Karpas-422 (cell line): Measurements from ENCODE around the gene CAPN5. TPM values are rescaled to one million over a fixed set of nuclear protein-coding genes. Genes with fewer than 3 reads are reported as not detected.

Source experiments
- DNase-seq: peaks from one replicate; pipeline ENCODE4 v3.0.0-alpha.2; 2015
- H2AFZ ChIP-seq: fragments of 200-600 bp; sonication (generic); 2 replicates; pipeline ENCODE4 v1.6.1; 2014; ENCODE audit warnings: antibody characterized with exemption, low read length, mixed read lengths
- H3K27ac ChIP-seq: fragments of 200-600 bp; sonication (generic); 2 replicates; pipeline ENCODE4 v1.5.1; 2014; ENCODE audit warnings: mild to moderate bottlenecking, low read length, moderate library complexity
- H3K27me3 ChIP-seq: fragments of 200-600 bp; sonication (generic); 2 replicates; pipeline ENCODE4 v1.6.1; 2014; ENCODE audit warnings: low read length, mixed read lengths
- H3K36me3 ChIP-seq: fragments of 200-600 bp; sonication (generic); 2 replicates; pipeline ENCODE4 v1.6.1; 2014; ENCODE audit warnings: low read length, mixed read lengths; ENCODE audit not compliant: insufficient read depth
- H3K4me1 ChIP-seq: fragments of 200-600 bp; sonication (generic); 2 replicates; pipeline ENCODE4 v1.6.1; 2014; ENCODE audit warnings: mild to moderate bottlenecking, low read length, mixed read lengths
- H3K4me2 ChIP-seq: fragments of 200-600 bp; sonication (generic); 2 replicates; pipeline ENCODE4 v1.6.1; 2014; ENCODE audit warnings: low read length, low read depth, mild to moderate bottlenecking; ENCODE audit not compliant: poor library complexity, severe bottlenecking
- H3K4me3 ChIP-seq: fragments of 200-600 bp; sonication (generic); 2 replicates; pipeline ENCODE4 v1.5.1; 2014; ENCODE audit warnings: mild to moderate bottlenecking, antibody characterized with exemption, low read length, mixed read lengths
- H3K79me2 ChIP-seq: fragments of 200-600 bp; sonication (generic); 2 replicates; pipeline ENCODE4 v1.6.1; 2014; ENCODE audit warnings: mild to moderate bottlenecking, low read length, mixed read lengths
- H3K9ac ChIP-seq: fragments of 200-600 bp; sonication (generic); 2 replicates; pipeline ENCODE4 v1.6.0; 2014; ENCODE audit warnings: low read length
- H3K9me2 ChIP-seq: fragments of 200-600 bp; sonication (generic), shearing (Covaris generic); replicated peaks from 2 replicates; pipeline ENCODE4 v1.6.0; 2014; ENCODE audit warnings: mild to moderate bottlenecking, low read length, moderate library complexity; ENCODE audit not compliant: insufficient read depth
- H3K9me3 ChIP-seq: fragments of 300-700, 200-600 bp; sonication (generic); 2 replicates; pipeline ENCODE4 v1.6.1; 2014; ENCODE audit warnings: low read length, mixed read lengths
- H4K20me1 ChIP-seq: fragments of 200-600 bp; sonication (generic); 2 replicates; pipeline ENCODE4 v1.6.1; 2014; ENCODE audit warnings: mild to moderate bottlenecking, antibody characterized with exemption, low read length, low read depth; ENCODE audit not compliant: insufficient read depth
- total RNA-seq: library from RNA; depleted of rRNA; stranded (reverse); fragments of >200 nt; shearing (Covaris generic); gene quantifications from 2 replicates; pipeline ENCODE4 v1.2.3, GENCODE V29; 2014; ENCODE audit warnings: low replicate concordance

Gene CAPN5
- total RNA-seq, 1 experiment from 2014 or later = 0.07 TPM

DNA sequence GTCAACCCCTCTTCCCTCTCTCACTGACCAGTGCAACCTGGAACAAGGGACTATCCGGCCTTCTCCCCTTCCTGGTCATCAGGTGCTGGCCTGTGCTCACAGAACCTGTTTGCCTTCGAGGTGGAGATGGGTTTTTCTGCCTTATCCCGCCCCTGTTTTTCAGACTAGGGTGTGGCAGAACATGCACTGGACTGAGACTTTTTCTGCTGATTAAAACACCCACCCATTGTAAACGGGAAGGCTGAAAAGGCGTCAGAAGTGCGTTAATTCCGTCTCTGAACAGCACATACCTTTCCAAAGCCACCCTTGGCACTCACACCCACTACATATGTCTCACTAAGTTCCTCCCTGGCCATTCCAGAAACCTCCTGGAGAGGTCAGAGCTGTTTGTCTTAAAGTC lies 36.9 kb upstream of the CAPN5 start:
- DNase-seq = no peak
- no peaks in the 10 kb centered on the region for H3K36me3 ChIP-seq
- H3K79me2 ChIP-seq = no peaks in the 10 kb centered on the region
- no peak overlapping the region for H3K9ac ChIP-seq
- no peaks in the 10 kb centered on the region for H4K20me1 ChIP-seq
- no peaks in the 10 kb centered on the region for H3K9me3 ChIP-seq
- no peak overlapping the region for H2AFZ ChIP-seq
- H3K9me2 ChIP-seq = no peaks in the 10 kb centered on the region
- H3K27me3 ChIP-seq = no peaks in the 10 kb centered on the region
- no peak overlapping the region for H3K27ac ChIP-seq
- H3K4me2 ChIP-seq = no peak overlapping the region
- no peaks in the 10 kb centered on the region for H3K4me1 ChIP-seq
- no peak overlapping the region for H3K4me3 ChIP-seq

DNA sequence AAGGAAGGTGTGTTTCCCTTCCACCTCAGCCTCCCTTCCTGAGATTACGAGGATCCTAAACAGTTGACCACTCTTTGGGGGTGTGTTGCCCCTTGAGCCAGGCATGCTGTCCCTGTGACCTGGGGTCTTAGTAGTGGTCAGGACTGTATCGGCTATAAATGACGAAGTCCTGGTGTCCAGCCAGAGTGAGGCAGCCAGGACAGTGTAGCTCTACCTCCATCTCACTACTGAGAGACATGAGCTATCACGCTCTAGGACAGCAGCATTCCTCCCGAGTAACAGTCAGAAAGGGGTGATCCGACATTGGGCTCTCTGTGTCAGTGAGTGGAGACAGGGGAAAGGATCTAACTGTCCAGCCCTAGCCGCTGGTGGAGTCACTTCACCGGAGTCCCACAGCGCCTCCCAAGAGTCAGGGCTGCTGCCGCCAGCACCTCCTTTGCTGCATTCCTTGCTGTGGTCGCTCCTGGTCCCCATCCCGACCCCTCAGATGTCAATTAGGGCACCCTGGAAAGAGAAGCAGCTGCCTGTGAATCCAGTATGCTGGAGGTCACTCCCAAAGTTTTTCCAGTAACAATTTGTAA lies 35.8 kb upstream of the CAPN5 start:
- H2AFZ ChIP-seq = no peak overlapping the region
- DNase-seq = no peak
- no peak overlapping the region for H3K4me2 ChIP-seq
- no peaks in the 10 kb centered on the region for H3K27me3 ChIP-seq
- no peaks in the 10 kb centered on the region for H3K9me2 ChIP-seq
- H3K27ac ChIP-seq = no peak overlapping the region
- H3K36me3 ChIP-seq = no peaks in the 10 kb centered on the region
- H3K4me3 ChIP-seq = no peak overlapping the region
- H3K9me3 ChIP-seq = no peaks in the 10 kb centered on the region
- no peaks in the 10 kb centered on the region for H3K79me2 ChIP-seq
- no peaks in the 10 kb centered on the region for H3K4me1 ChIP-seq
- no peak overlapping the region for H3K9ac ChIP-seq
- H4K20me1 ChIP-seq = no peaks in the 10 kb centered on the region

DNA sequence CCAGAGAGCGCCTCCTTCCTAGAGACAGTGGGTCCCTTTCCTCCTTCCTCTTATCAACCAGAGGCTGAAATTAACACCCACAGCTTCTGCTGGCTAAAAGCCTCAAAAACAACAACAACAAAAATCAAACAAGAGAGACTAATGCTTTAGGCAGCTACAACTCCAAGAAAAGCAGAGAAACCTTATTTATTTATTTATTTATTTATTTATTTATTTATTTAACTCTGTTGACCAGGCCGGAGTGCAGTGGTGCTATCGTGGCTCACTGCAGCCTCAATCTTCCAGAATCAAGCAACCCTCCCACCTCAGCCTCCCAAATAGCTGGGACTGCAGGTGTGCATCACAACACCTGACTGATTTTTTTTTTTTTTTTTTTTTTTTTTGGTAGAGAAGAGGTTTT lies 35.2 kb upstream of the CAPN5 start:
- H3K4me2 ChIP-seq = no peak overlapping the region
- no peak for DNase-seq
- H4K20me1 ChIP-seq = no peaks in the 10 kb centered on the region
- no peaks in the 10 kb centered on the region for H3K9me2 ChIP-seq
- H3K4me3 ChIP-seq = no peak overlapping the region
- H3K4me1 ChIP-seq = no peaks in the 10 kb centered on the region
- H3K36me3 ChIP-seq = no peaks in the 10 kb centered on the region
- no peak overlapping the region for H3K27ac ChIP-seq
- no peak overlapping the region for H3K9ac ChIP-seq
- H3K79me2 ChIP-seq = no peaks in the 10 kb centered on the region
- no peak overlapping the region for H2AFZ ChIP-seq
- no peaks in the 10 kb centered on the region for H3K27me3 ChIP-seq
- H3K9me3 ChIP-seq = no peaks in the 10 kb centered on the region

DNA sequence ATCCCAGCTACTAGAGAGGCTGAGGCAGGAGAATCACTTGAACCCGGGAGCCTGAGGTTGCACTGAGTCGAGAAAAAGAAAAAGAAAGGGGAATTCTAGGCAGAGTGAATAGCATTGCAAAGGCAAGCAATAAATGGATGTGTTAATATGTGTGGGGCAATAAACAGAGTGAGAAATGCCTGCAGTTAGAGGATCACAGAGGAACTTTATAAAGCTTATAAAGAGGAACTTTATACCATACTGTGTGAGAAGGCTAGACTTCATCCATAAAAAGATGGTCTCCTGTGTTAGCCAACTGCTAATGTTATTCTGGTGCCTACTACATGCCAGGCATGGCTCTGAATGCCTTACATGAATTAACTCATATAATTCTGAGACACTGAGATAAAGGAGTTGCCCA lies 31.7 kb upstream of the CAPN5 start:
- Histone ChIP-seq H3K27ac (no peak overlapping the region), H3K9me2 (no peaks in the 10 kb centered on the region), H3K27me3 (no peaks in the 10 kb centered on the region), H3K79me2 (no peaks in the 10 kb centered on the region), H3K9ac (no peak overlapping the region), H3K4me1 (no peaks in the 10 kb centered on the region), H3K4me3 (no peak overlapping the region), H3K9me3 (no peaks in the 10 kb centered on the region), H3K36me3 (no peaks in the 10 kb centered on the region), H3K4me2 (no peak overlapping the region), H2AFZ (no peak overlapping the region), H4K20me1 (no peaks in the 10 kb centered on the region)
- DNase-seq = no peak

DNA sequence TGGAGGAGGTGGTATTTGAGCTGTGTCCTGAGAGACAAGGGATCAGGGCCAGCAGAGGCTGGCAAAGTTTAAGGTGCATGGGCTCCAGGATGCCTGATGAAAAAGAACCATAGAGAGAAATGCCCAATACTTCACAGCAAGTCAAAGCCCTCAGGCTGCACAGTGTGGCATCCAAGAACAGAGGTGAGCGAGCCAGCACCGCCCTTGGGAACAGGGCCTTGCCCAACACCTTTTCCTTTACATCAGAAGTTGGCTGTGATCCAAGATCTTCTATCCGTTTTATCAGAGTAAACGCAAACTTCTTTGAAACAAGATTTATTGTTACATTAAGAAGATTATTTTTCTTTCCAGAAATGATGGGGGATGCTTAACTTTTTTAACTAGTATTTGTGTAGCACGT lies 31.2 kb upstream of the CAPN5 start:
- no peak overlapping the region for H3K4me3 ChIP-seq
- no peaks in the 10 kb centered on the region for H3K9me3 ChIP-seq
- H3K4me1 ChIP-seq = no peaks in the 10 kb centered on the region
- no peaks in the 10 kb centered on the region for H3K79me2 ChIP-seq
- H3K4me2 ChIP-seq = no peak overlapping the region
- H3K9ac ChIP-seq = no peak overlapping the region
- H3K27me3 ChIP-seq = no peaks in the 10 kb centered on the region
- H3K27ac ChIP-seq = no peak overlapping the region
- H3K36me3 ChIP-seq = no peaks in the 10 kb centered on the region
- H4K20me1 ChIP-seq = no peaks in the 10 kb centered on the region
- no peak overlapping the region for H2AFZ ChIP-seq
- H3K9me2 ChIP-seq = no peaks in the 10 kb centered on the region
- no peak for DNase-seq

DNA sequence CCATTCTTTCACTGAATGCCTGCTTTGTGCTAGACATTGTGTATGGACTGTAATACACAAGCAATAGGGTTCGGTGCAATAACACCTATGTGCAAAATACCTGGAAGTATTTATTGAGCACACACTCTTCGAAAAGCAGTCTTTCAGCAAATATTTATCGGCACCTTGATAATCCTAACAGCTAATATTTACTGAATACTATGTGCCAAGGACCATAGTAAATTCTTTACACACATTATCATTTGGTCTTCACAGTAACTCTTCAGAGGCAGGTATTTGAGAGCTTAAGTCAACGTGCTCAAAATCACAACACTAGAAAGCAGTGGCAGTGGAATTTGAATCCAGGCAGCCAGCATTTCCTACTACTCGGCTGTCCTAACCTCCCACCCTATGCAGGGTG lies 30.4 kb upstream of the CAPN5 start:
- no peaks in the 10 kb centered on the region for H3K9me3 ChIP-seq
- DNase-seq = no peak
- no peaks in the 10 kb centered on the region for H3K9me2 ChIP-seq
- no peaks in the 10 kb centered on the region for H3K79me2 ChIP-seq
- no peak overlapping the region for H3K4me2 ChIP-seq
- H3K27ac ChIP-seq = no peak overlapping the region
- no peaks in the 10 kb centered on the region for H3K4me1 ChIP-seq
- H2AFZ ChIP-seq = no peak overlapping the region
- H4K20me1 ChIP-seq = no peaks in the 10 kb centered on the region
- no peak overlapping the region for H3K4me3 ChIP-seq
- H3K9ac ChIP-seq = no peak overlapping the region
- H3K36me3 ChIP-seq = no peaks in the 10 kb centered on the region
- H3K27me3 ChIP-seq = no peaks in the 10 kb centered on the region

DNA sequence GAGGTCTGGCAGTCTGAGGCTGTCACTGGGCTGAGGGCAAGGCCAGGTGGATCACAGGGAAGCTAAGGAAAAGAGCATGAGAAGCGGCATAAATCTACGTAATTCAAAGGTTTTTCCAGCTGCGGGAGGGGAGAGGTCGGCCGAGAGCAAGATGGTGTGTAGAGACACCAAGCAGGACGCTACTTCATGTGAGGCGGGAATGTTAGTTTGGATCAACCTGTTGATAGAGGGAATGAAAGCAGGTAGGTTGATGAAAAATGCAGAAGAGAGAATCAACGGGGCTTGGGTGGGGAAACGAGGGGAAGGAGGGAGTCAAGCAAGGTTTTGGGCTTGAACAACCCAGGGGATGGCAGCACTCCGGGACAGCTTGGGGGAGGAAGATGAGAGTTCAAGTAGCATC lies 29.7 kb upstream of the CAPN5 start:
- Histone ChIP-seq H3K27ac (no peak overlapping the region), H3K4me2 (no peak overlapping the region), H2AFZ (no peak overlapping the region), H3K27me3 (no peaks in the 10 kb centered on the region), H3K79me2 (no peaks in the 10 kb centered on the region), H4K20me1 (no peaks in the 10 kb centered on the region), H3K4me1 (no peaks in the 10 kb centered on the region), H3K9ac (no peak overlapping the region), H3K9me2 (no peaks in the 10 kb centered on the region), H3K4me3 (no peak overlapping the region), H3K9me3 (no peaks in the 10 kb centered on the region), H3K36me3 (no peaks in the 10 kb centered on the region)
- DNase-seq = no peak

DNA sequence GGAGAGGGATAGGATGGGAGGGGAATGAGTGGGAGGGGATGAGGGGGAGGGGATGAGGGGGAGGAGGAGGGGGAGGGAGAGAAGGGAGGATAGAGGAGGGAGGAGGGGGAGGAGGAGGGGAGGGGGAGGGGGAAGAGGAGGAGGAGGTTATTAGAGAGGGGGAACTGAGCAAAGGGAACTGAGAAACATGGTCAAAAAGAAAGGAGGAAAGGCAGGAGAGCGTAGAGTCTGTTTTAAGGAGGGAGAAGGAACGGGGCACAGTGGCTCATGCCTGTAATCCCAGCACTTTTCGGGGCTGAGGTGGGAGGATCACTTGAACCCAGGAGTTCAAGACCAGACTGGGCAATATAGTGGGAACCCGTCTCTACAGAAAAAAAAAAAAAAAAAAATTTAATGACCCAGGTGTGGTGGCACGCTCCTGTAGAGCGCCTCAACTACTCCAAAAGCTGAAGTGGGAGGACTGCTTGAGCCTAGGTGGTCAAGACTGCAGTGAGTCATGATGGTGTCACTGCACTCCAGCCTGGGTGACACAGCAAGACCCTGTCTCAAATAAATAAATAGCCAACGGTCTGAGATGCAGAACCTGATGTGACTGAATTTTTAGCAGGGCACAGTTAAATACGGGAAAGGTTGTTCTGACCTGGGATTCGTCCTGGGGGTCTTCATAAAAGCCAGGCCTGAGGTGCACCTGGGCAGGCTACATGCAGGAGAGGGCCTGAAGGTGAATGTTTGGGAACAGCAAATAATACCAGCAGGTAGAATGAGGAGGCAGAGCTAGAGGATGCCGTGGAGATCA lies 28.5 kb upstream of the CAPN5 start:
- DNase-seq = no peak
- no peak overlapping the region for H3K4me2 ChIP-seq
- H3K9me3 ChIP-seq = no peaks in the 10 kb centered on the region
- H3K36me3 ChIP-seq = no peaks in the 10 kb centered on the region
- no peak overlapping the region for H3K4me3 ChIP-seq
- no peaks in the 10 kb centered on the region for H3K4me1 ChIP-seq
- no peaks in the 10 kb centered on the region for H3K79me2 ChIP-seq
- no peaks in the 10 kb centered on the region for H4K20me1 ChIP-seq
- no peaks in the 10 kb centered on the region for H3K9me2 ChIP-seq
- no peak overlapping the region for H3K9ac ChIP-seq
- H3K27me3 ChIP-seq = no peaks in the 10 kb centered on the region
- H2AFZ ChIP-seq = no peak overlapping the region
- H3K27ac ChIP-seq = no peak overlapping the region
